HG02623 (cell line): ENCODE measurements around the gene TENT4A.

ENCODE experiments used
- ATAC-seq: cut with Tn5 transposase; IDR thresholded peaks from one replicate; pipeline ENCODE4 v1.9.1; 2021; ENCODE audit warnings: moderate library complexity; ENCODE audit not compliant: unreplicated experiment

The TENT4A gene

GRCh38 chr5:6717247-6717646, 4.0 kb downstream of the TENT4A start:
- no peak for ATAC-seq

- ATAC-seq = no peak
Observed at GRCh38 chr5:6717687-6718086, 4.5 kb downstream of the TENT4A start.

- no peak for ATAC-seq
Observed at GRCh38 chr5:6718161-6718681, 5.0 kb downstream of the TENT4A start.

GRCh38 chr5:6718718-6719117, 5.5 kb downstream of the TENT4A start:
- ATAC-seq = no peak

GRCh38 chr5:6719417-6719816, 6.2 kb downstream of the TENT4A start:
- ATAC-seq = no peak

- ATAC-seq = no peak
Observed at GRCh38 chr5:6719896-6720560, 6.8 kb downstream of the TENT4A start.

- ATAC-seq = no peak
Observed at GRCh38 chr5:6720561-6720921, 7.3 kb downstream of the TENT4A start.

- no peak for ATAC-seq
Observed at GRCh38 chr5:6721442-6721841, 8.2 kb downstream of the TENT4A start.

- no peak for ATAC-seq
Observed at GRCh38 chr5:6722015-6722414, 8.8 kb downstream of the TENT4A start.

- ATAC-seq = no peak
Observed at GRCh38 chr5:6723122-6723815, 10.0 kb downstream of the TENT4A start.

- no peak for ATAC-seq
Observed at GRCh38 chr5:6723816-6724300, 10.6 kb downstream of the TENT4A start.

- ATAC-seq = no peak
Observed at GRCh38 chr5:6724321-6724929, 11.2 kb downstream of the TENT4A start.

- no peak for ATAC-seq
Observed at GRCh38 chr5:6725421-6725820, 12.2 kb downstream of the TENT4A start.

- no peak for ATAC-seq
Observed at GRCh38 chr5:6726006-6726405, 12.8 kb downstream of the TENT4A start.

GRCh38 chr5:6727231-6727630, 14.0 kb downstream of the TENT4A start:
- ATAC-seq = no peak

- peak; percentile 80 for ATAC-seq
Observed at GRCh38 chr5:6728011-6728794, 15.0 kb downstream of the TENT4A start.

- no peak for ATAC-seq
Observed at GRCh38 chr5:6728795-6729183, 15.6 kb downstream of the TENT4A start.

GRCh38 chr5:6729386-6730310, 16.4 kb downstream of the TENT4A start:
- ATAC-seq = peak; percentile 30

- no peak for ATAC-seq
Observed at GRCh38 chr5:6730407-6730806, 17.2 kb downstream of the TENT4A start.

- no peak for ATAC-seq
Observed at GRCh38 chr5:6730807-6731206, 17.6 kb downstream of the TENT4A start.
